GM12873 (cell line): Measurements from ENCODE around the gene TMEM25.

Experiments used
- CTCF ChIP-seq: IDR thresholded peaks from 2 replicates; pipeline ENCODE4 v1.5.1; 2012; ENCODE audit warnings: low read depth, mild to moderate bottlenecking, moderate library complexity, low read length, control low read depth; ENCODE audit not compliant: insufficient read depth; ENCODE audit errors: missing control alignments

Gene TMEM25

DNA sequence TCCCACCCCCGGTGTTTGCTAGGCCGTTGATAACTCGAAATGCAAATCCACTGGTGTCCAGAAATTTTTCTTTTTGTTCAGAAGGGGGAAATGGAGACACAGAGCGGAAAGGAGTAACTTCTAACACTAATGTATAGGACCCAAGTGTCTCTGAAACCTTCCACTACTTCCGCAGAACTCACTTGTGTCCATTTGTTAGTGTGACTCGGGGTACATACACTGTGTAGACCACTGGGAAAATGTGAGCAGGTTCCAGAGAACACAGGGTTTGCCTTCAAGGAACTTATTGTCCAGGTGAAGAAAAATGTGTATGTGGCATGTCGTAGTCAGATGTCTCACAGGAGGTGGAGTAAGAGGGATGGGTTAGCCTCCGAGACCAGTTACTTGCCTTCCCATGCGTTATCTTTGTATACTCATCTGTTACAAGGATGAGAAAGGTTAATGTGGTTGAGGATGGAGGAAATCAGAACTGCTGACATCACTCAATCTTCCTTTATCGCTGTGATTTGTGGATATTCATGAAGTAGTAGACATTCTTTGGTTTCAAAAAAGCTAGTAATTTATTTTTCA is 42.1 kb downstream of the TMEM25 start:
- no peak for TF ChIP-seq CTCF

- TF ChIP-seq CTCF, result no peak
Observed at GRCh38 chr11:118574636-118575035, 43.6 kb downstream of the TMEM25 start.

- no peak for TF ChIP-seq CTCF
Observed at GRCh38 chr11:118581057-118581456, 50.1 kb downstream of the TMEM25 start.
